ENCODE data around the gene MARCHF4.

MARCHF4 gene, protein sequence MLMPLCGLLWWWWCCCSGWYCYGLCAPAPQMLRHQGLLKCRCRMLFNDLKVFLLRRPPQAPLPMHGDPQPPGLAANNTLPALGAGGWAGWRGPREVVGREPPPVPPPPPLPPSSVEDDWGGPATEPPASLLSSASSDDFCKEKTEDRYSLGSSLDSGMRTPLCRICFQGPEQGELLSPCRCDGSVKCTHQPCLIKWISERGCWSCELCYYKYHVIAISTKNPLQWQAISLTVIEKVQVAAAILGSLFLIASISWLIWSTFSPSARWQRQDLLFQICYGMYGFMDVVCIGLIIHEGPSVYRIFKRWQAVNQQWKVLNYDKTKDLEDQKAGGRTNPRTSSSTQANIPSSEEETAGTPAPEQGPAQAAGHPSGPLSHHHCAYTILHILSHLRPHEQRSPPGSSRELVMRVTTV

DNA sequence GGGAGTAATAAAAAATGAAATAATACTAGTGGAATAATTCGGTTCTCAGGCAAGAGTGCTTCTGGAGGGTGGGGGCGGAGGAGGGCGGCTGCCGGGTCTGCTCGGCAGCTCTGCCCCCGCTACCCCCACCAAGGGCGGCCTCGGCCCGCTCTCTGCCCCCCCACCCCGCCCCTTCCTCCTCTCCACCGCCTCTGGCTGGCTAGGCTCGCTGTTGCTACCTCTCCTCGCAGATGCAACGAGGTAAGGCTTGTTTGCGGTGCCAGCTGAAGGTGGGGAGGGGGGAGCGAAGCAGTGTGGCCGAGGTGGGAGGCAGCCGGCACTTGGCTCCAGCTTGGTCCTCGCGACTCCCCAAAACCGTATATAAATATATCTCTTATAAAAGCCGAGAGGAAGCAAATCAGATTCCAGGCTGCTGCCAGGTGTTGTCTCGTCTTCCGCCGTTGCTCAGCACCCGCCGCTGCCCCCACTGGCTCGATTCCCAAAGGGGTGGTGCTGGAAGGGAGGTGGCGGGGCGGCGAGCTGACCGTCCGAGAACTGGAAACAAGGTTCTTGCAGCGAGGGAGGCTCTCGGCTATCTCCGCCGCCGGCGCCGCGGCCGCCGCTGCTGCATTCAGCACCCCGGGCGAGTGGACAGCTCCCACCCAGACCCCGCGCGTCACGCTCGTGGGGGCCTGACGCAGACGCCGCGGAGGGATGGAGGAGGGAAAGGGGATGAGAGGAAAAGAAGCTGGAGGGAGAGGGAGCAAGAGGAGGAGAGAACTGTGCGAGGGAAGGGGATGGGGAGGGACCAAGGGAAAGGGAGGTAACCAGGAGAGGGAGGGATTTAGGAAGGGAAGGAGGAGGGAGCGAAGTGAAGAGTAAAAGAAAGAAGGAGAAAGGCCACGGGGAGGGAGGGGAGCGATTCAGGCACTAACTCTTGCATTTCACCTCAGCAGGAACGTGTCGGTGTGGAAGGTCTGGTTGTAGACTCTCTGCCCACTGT is at the start of gene MARCHF4:
TSS of gene MARCHF4 (minus strand) at position 763 of the 982 bp plus-strand sequence. CDS start 2,223 bp downstream, outside the sequence.
- DNase-seq (ENCODE audit: low read depth), result peak; percentile 64

DNA sequence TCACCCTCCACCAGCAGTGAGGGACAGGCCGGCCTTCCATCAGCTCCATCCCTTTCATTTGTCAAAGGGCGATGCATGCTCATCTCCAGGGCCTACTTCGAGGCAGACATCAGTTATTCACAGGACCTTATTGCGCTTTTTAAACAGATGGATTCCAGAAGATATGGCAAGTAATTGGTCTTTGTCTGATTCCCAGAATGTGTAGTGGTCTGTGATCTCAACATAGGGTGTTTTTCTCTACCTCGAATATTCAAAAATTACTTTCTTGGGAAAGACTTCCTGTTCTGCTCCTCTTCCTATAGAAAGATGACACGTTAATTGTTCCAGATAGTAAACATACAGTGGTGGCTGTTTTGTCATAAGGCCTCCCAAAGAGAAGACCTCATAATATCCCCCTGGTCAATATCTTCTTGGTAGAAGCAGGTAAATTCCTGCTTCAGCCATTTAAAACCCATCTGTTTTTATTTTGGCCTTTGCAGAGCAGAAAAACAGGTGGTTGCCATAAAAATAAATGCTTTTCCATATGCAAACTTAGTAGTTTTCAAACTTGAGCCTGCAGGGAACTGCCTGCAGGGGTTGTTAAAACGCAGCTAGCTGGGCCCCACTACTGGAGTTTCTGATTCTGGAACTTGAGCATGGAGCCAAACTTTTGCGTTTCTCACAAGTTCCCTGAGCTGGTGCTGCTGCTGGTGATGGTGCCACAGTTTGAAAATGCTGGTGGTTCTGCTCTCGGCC is 48.3 kb upstream of the MARCHF4 start:
- no peak for DNase-seq (ENCODE audit: low read depth)

DNA sequence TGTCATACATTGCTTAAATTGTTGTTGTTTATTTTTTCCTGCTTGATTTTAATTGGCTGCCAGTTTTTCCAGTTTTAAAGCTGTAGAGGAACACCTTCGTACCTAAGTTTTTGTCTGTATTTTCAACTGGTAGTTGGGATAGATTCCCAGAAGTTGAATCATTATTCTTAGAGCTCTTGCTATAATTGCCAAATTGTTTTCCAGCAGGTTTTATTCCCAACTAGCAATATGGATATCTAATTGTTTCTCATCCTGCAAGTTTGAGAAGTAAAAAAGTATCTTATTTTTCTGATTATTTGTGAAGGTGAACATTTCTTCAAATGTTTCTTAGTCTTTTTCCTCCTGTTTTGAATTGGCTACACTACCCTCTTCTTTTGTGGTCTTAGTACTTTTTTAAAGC is 46.7 kb upstream of the MARCHF4 start:
- DNase-seq (ENCODE audit: low read depth), result no peak

DNA sequence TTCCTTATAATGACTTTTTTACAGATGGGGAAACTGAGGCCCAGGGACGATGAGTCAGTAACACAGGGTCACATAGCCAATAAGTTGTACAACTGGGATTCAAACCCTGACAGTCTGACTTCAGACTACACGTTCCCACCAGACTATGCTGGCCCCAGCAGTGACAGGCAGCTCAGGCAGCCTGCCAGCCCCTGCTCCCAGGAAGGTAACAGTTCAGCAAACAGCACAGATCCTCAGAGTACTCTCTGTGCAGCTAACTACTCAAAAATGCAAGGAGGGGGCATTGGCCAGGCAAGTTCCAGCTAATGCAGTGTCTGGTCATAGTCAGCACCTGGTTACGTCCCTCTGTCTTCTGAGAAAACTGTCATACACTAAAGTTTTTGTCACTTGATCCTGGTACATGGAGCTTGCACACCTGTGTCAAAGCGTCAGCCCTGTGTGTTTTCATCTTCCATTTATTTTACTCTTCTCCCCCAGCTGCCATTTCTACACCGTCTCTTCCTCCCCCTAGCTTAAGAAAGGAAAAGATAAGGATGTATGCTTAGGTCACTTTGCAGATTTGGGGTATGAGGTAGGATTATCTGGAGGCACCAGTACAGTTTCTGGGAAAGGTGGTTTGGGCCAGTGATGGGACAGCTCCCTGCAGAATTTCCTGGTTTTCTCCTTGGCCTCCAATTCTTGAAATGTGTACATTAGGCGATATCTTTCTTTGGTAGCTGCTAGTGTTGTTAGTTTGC is 44.5 kb upstream of the MARCHF4 start:
- no peak for DNase-seq (ENCODE audit: low read depth)

DNA sequence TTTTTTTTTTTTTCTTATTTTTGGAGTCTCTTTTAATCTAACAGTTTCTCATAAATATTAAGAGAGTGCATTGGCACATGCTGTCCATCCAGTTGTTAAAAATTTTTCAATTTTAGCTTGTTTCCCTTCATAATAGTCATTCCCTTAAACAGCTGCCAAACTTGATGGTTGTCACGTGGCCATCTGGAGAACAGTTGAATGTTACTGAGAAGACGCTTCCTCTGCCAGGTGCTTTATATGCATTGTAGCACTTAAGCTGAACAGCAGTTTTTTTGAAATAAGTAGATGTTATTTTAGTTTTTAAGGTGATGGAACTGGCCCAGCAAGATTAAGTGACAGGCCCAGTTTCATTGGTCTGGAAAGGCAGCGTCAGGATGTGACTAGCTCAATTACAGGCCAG is 43.3 kb upstream of the MARCHF4 start:
- no peak for DNase-seq (ENCODE audit: low read depth)

DNA sequence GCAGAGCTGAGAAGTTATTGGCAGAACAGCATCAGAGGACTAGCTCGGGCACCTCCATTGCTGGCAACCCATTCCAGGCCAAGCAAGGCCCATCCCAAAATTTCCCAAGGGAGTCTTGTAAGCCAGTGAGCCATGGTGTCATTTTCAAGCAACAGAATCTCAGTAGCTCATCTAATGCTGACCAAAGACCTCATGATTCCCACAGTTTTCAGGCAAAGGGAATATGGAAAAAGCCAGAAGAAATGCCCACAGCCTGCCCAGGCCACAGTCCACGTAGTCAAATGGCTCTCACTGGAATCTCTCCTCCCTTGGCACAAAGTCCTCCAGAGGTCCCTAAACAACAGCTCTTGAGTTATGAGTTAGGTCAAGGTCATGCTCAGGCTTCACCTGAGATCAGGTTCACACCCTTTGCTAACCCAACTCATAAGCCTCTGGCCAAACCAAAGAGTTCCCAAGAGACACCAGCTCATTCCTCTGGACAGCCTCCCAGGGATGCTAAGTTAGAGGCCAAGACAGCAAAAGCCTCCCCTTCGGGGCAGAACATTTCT is 42.6 kb upstream of the MARCHF4 start:
- DNase-seq (ENCODE audit: low read depth), result no peak

DNA sequence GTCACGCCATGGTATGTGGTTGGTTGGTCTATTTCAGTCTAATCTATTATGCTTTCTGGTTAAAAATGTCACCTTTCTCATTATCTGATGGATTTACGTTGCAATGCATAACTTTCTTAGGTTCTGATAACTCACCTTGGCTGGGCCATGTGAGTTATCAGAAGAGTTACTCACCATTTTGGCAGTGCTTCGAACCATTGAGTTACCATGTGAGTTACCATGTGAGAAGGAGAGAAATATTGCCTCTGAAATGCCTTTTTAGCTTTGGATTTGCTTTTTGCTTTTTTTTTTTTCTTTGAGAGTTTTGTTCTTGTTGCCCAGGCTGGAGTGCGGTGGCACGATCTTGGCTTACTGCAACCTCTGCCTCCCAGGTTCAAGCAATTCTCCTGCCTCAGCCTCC is 41.6 kb upstream of the MARCHF4 start:
- no peak for DNase-seq (ENCODE audit: low read depth)

DNA sequence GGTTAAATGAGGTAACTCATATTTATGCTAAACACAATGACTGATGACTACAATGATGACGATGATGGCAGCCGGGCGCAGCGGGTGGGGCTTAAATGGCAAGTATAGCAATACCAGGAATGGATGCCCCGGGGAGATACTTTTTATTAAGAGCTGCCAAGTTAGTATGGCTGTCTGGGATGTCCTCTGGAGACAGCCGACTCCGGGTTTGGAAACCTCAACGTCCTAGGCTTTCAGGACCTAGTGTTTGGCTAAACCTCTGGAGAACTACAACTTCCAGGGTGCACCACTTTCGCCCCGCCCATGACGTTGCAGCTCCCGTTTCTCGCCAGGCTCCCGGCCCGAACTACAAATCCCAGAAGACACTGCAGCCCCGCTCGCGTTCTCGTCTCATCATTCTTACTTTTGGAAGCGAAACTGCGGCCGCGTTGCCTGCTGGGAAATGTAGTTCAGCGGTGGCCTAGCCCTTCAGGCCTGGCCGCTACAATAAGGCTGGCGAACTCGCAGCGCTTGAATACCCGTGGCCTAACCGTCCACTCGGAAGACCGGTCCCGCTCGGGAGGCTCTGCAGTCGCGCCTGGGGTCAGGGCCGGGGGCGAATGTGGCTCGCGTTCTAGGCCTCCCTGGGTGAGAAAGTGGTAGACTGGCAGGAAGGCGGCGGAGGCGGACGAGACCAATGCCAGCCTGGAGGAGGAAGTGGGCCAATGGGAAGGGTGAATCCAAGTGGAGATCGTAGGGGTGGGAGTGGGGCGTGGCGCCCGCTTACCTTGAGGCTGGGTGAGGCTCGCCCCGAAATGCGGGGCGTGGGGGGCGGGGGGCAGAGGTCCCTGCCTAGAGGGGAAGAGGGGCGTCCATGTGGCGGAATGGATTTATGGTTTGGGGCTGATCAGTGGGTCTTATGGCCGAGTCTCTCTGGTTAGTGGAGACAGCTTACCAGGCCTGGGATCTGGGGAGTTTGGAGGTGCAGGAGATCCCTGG is 40.0 kb upstream of the MARCHF4 start, which contains the start of gene SMARCAL1:
TSS of gene SMARCAL1 (plus strand) at position 463 of the 978 bp plus-strand sequence. CDS start 2,221 bp downstream, outside the sequence.
- DNase-seq (ENCODE audit: low read depth), result peak; percentile 81

DNA sequence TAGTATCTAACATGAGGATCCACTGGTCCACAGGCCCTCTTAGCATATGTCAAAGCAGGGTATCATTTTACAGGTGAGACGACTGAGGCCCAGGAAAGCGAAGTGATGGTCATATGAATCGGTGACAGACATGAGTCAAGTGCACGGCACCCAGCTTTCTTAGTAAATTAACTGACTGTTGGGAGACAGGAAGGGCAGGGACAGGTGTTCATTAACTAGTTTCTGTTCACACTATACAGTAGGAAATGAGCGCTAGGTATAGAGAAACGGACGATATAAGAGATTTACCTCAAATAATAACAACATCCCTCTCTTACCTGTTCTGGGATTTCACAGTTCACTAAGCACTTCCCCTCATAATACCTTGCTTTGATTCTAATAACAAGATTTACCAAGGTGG is 38.3 kb upstream of the MARCHF4 start:
- no peak for DNase-seq (ENCODE audit: low read depth)

DNA sequence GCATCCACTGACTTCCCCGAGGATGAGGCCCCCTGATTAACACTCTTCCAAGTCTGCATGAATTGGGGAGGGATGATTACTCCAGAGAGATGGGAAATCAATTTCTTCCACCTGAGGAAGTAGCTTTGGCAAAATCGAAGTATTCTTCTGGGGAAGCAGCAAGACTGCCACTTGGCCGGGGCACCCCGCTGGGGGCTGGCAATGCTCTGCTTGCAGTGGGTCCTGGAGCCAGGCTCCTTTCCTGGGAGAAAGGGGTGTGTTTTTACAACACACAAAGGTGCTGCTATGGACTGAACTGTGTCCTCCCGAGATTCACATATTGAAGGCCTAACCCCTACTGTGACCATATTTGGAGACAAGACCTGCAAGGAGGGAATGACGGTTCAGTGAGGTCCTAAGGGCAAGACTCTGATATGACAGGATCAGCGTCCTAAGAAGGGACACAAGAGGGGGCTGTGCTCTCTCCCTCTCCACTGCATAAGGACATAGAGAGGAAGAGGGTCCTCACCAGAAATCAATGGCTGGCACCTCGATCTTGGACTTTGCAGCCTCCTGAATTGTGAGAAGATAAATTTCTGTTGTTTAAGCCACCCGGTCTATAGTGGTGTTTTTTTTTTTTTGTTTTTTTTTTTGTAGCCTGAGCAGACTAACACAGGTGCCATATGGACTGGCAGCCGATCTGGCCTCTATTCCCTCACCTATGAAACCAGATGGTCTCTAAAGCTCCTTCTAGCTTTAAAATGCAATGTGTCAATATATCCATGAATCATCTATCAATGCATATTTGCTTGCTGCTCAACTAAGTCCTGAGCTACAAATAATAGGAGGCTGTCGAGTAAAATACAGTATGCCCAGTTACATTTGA is 36.4 kb upstream of the MARCHF4 start:
- no peak for DNase-seq (ENCODE audit: low read depth)

DNA sequence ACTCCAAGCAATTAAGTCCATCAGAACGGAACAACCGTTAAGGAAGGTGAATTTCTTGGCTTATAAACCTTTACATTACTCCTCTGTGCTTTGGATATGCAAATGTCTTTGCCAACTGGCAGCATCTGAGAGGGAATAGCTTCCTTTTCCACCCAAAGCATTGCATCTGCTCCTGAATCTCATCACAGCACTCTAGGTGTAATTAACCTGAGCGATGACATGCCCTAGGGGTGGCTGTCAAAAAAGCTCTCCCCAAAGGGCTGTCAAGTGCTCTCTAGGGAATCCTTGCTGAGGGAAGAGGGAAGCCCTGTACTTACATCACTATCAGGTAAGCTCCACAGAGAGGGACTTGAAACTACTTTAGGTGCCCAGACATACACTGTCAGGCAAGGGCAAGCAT is 34.5 kb upstream of the MARCHF4 start:
- DNase-seq (ENCODE audit: low read depth), result no peak

DNA sequence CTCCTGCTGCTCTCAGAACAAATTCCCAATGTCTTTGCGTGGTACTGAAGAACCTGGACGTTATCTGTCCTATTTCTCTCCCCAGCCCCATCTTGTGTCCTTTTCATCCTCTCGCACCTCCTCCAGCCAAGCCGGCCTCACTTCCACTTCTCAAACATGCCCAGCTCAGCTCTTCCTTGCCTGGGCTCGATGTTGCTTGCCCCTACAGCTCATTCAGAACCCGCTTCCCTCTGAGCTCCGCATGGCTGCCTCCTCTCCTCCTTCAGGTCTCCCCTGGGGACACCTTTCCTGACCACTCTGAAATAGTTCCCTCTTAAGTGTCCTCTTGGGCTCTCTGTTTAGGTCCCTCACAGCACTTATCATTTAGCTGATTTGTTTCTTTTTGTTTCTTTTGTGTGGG is 33.3 kb upstream of the MARCHF4 start:
- DNase-seq (ENCODE audit: low read depth), result no peak

DNA sequence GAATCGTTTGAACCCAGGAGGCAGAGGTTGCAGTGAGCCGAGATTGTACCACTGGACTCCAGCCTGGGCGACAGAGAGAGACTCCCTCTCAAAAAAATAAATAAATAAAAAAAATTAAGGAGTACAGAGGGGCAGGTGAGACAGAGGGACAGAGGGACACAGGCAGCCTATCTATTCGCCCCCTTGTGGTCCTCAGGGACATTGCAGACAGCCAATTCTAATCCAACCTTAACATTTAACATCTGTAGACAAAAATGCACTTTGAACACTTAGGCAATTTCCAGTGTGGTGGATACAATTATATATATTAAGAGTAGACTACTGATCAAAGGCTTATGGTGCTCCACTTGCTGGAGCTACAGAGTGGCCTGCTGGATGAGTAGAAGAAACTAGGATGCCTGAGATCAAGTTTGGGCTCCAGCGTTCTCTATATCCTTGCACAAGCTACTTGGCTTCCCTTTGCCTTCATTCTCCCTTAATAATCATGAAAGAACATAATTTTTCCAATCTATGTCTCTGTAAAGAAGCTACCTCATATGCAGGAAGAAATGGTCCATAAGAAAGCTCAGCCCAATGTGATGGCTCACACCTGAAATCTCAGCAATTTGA is 31.8 kb upstream of the MARCHF4 start:
- no peak for DNase-seq (ENCODE audit: low read depth)

DNA sequence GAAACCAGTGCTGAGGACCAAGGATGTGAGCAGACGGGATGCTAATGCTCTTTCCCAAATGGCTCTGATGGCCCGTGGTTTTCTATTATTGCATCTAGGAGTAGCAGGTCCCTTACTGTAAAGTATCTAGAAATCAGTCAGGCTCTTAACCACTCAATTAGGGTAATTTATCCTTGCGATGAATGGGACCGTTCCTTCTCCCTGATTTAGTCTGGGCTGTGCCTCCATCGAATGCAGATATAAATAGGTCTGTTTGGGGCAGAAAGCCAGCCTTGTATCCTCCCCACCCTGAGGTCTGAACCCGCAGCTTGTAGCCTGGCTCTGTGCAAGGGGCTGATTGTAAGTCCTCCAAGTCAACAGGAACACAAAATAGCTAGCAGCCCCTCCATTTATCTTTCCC is 30.5 kb upstream of the MARCHF4 start:
- DNase-seq (ENCODE audit: low read depth), result no peak

DNA sequence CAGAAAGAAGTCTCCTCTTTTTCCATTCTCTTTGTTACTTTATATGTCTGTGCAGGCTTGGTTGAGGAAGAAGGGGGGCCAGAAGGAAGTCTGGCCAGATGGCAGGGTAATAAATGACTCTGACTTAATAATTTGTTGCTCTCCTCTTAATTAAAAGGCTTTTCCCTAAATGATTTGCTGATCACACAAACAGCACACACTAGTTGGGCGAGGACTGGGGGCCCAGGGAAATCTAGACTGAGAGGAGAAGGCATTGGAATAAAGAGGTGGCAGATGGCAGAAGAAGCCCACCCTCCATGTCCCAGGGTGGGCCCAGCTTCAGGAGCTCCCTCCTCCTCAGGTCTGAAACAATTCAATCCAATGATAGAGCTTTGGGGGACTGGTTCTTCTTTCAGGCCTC is 27.3 kb upstream of the MARCHF4 start:
- no peak for DNase-seq (ENCODE audit: low read depth)

DNA sequence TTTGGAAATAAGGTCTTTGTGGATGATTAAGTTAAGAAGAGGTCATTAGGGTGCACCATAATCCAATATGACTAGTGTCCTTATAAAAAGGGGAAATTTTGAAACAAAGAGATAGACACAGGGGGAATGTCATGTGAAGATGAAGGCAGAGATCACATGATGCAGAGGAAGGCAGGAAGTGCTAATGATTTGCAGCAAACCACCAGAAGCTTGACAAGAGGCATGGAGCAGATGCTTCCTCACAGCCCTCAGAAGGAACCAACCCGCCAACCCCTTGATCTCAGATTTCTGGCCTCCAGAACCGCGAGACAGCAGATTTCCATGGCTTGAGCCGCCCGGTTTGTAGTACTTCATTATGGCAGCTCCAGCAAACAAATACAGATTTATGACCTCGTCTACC is 22.6 kb upstream of the MARCHF4 start:
- no peak for DNase-seq (ENCODE audit: low read depth)

DNA sequence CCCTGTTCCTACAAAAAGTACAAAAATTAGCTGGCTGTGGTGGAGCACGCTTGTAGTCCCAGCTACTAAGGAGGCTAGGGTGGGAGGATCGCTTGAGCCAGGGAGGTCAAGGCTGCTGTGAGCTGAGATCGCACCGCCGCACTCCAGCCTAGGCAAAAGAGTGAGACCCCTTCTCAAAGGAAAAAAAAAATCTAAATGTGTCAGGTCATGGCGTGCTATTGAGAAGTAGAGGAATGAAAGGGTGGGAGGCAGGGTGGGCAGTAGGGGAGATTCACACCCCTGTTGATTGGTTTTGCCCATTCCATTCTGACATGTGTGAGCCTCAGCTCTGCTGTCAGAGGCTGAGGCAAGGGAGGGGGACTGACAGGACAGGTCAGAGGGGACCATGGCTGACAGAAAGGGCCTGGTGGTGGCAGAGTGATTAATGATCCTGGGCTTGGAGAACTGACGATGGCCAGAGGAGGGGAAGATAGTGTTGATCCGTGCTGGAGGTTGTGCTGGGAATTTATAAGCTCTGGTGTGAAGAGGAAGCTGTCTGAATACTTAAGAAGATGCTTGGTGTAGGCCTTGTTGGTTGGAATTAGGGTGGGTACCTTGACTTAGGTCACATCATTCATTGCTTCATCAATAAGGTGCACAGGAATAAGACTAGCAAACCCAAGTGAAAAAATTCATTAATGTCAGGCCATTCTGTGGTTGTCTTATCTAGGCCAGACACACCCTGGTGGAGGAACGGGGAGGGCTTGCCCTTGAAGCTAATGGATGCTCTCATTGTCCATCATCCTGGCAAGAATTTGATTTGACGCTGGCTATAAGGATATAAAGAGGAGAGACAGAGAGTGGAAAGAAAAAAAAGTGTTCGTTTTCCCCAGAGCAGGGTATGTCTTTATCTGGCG is 20.9 kb upstream of the MARCHF4 start:
- no peak for DNase-seq (ENCODE audit: low read depth)
